Measurements from ENCODE around the gene NDUFB2. TPM values are rescaled to one million over a fixed set of nuclear protein-coding genes. Genes with fewer than 3 reads are reported as not detected.
A peak's percentile ranks its signal among the peaks of the same experiment; 100 is the strongest.

NDUFB2 gene
- polyA plus RNA-seq, 1 donor (not counting 4 experiments of a cell fraction or from before 2014, with no cell fraction given) = 379 TPM

DNA sequence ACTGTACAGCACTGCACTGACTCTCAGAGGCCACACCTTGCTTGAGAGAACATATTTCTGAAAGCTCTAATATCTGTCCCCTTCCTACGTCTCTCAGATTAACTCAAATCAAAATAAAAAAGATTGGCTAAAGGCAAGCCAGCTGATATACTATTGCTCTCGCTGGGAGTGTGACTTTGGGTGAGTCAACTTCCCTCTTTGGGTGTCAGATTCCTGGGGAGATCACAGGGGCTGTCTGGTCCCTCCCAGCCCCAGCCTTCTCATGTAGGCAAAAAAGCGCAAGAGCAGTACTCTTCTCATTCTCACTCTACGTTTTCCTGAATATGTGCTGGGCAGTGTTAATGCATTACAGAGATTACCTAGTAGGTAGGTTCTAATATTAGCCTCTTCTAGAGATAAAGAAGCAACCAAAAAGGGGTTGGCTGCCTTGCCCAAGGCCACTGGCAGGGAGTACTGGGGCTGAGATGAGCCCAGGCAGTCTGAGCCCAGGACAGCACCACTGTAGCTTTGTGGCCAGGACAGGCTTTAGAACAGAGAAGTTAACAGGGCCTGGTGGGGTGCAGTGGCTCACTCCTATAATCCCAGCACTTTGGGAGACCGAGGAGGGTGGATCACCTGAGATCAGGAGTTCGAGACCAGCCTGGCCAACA, 46.8 kb upstream of the NDUFB2 start:
- Histone ChIP-seq H3K9me3 (ENCODE audit: control insufficient read depth, low read depth, low read length) (no peaks in the 10 kb centered on the region), H3K4me3 (ENCODE audit: control insufficient read depth in 2 of 3, extremely low read depth in 1 of 3, insufficient read depth in 2 of 3, low read depth in 1 of 3, low read length in 3 of 3) (no peak overlapping the region), H2AFZ (ENCODE audit: control insufficient read depth, low read length) (peak overlapping the region; percentile 63), H3K79me2 (ENCODE audit: control insufficient read depth, insufficient read depth, low read length) (no peaks in the 10 kb centered on the region), H4K20me1 (ENCODE audit: control insufficient read depth, extremely low read depth, insufficient read depth, low read length) (no peaks in the 10 kb centered on the region), H3K4me2 (ENCODE audit: control insufficient read depth, extremely low read depth, insufficient read depth, low read depth, low read length) (peak overlapping the region; percentile 27), H3K27ac (ENCODE audit: control insufficient read depth, insufficient read depth, low read length) (no peak overlapping the region), H3K9ac (ENCODE audit: control insufficient read depth, extremely low read depth, insufficient read depth, low read length) (no peak overlapping the region), H3K9me1 (ENCODE audit: control insufficient read depth, extremely low read depth, insufficient read depth, low read length) (no peaks in the 10 kb centered on the region), H3K27me3 (ENCODE audit: control insufficient read depth, extremely low read depth, insufficient read depth, low read length) (no peaks in the 10 kb centered on the region), H3K4me1 (ENCODE audit: control insufficient read depth, extremely low read depth, insufficient read depth, low read length) (peaks cover 16% of the 10 kb centered on the region), H3K36me3 (ENCODE audit: control insufficient read depth in 2 of 2, extremely low read depth in 1 of 2, insufficient read depth in 2 of 2, low read length in 2 of 2) (no peaks in the 10 kb centered on the region)
- no peak for TF ChIP-seq EZH2 (IDR thresholded peaks at IDR 0.05; ENCODE audit: low read length)
- TF ChIP-seq, protein P1, sequence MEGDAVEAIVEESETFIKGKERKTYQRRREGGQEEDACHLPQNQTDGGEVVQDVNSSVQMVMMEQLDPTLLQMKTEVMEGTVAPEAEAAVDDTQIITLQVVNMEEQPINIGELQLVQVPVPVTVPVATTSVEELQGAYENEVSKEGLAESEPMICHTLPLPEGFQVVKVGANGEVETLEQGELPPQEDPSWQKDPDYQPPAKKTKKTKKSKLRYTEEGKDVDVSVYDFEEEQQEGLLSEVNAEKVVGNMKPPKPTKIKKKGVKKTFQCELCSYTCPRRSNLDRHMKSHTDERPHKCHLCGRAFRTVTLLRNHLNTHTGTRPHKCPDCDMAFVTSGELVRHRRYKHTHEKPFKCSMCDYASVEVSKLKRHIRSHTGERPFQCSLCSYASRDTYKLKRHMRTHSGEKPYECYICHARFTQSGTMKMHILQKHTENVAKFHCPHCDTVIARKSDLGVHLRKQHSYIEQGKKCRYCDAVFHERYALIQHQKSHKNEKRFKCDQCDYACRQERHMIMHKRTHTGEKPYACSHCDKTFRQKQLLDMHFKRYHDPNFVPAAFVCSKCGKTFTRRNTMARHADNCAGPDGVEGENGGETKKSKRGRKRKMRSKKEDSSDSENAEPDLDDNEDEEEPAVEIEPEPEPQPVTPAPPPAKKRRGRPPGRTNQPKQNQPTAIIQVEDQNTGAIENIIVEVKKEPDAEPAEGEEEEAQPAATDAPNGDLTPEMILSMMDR (optimal IDR thresholded peaks at IDR 0.05 in 1 of 3, IDR thresholded peaks at IDR 0.05 in 1 of 3, conservative IDR thresholded peaks at IDR 0.05 in 1 of 3; ENCODE audit: extremely low read depth in 1 of 3, insufficient read depth in 2 of 3, low read length in 3 of 3) = no peak
- dilution Hi-C loops (cut with MboI; ENCODE audit: extremely low pct_ligation_motif_present, low sequenced_read_pairs) = no loop called here
- DNase-seq (ENCODE audit: low read depth, low spot score) (no peak), FAIRE-seq (no peak)

DNA sequence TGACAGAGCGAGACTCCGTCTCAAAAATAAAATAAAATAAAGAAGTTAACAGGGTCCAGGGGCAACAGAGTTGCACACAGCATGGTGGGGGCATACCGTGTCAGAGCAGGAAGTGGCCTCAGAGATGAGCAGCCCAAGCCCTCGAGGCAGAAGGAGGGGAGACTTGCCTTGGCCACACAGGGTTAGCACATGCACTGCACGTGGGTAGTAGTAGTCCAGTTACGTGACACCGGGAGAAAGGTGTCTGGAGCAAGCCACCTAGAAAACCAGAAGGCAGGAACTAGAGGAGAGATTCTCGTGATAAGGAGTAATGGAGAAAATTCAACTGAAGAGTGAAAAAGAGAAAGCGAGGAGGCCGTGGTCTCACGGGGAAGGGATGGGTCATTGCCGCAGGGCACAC, 46.1 kb upstream of the NDUFB2 start:
- no peaks in the 10 kb centered on the region for H3K36me3 ChIP-seq (ENCODE audit: control insufficient read depth in 2 of 2, extremely low read depth in 1 of 2, insufficient read depth in 2 of 2, low read length in 2 of 2)
- no peak overlapping the region for H3K4me3 ChIP-seq (ENCODE audit: control insufficient read depth in 2 of 3, extremely low read depth in 1 of 3, insufficient read depth in 2 of 3, low read depth in 1 of 3, low read length in 3 of 3)
- FAIRE-seq (no peak), DNase-seq (ENCODE audit: low read depth, low spot score) (no peak)
- no peaks in the 10 kb centered on the region for H3K27me3 ChIP-seq (ENCODE audit: control insufficient read depth, extremely low read depth, insufficient read depth, low read length)
- no peak overlapping the region for H3K4me2 ChIP-seq (ENCODE audit: control insufficient read depth, extremely low read depth, insufficient read depth, low read depth, low read length)
- dilution Hi-C loops (cut with MboI; ENCODE audit: extremely low pct_ligation_motif_present, low sequenced_read_pairs) = no loop called here
- no peaks in the 10 kb centered on the region for H4K20me1 ChIP-seq (ENCODE audit: control insufficient read depth, extremely low read depth, insufficient read depth, low read length)
- no peak overlapping the region for H2AFZ ChIP-seq (ENCODE audit: control insufficient read depth, low read length)
- H3K9me1 ChIP-seq (ENCODE audit: control insufficient read depth, extremely low read depth, insufficient read depth, low read length) = no peaks in the 10 kb centered on the region
- no peaks in the 10 kb centered on the region for H3K9me3 ChIP-seq (ENCODE audit: control insufficient read depth, low read depth, low read length)
- no peak for TF ChIP-seq EZH2 (IDR thresholded peaks at IDR 0.05; ENCODE audit: low read length)
- TF ChIP-seq, protein P1 (optimal IDR thresholded peaks at IDR 0.05 in 1 of 3, IDR thresholded peaks at IDR 0.05 in 1 of 3, conservative IDR thresholded peaks at IDR 0.05 in 1 of 3; ENCODE audit: extremely low read depth in 1 of 3, insufficient read depth in 2 of 3, low read length in 3 of 3) = no peak
- H3K9ac ChIP-seq (ENCODE audit: control insufficient read depth, extremely low read depth, insufficient read depth, low read length) = no peak overlapping the region
- peaks cover 16% of the 10 kb centered on the region for H3K4me1 ChIP-seq (ENCODE audit: control insufficient read depth, extremely low read depth, insufficient read depth, low read length)
- no peaks in the 10 kb centered on the region for H3K79me2 ChIP-seq (ENCODE audit: control insufficient read depth, insufficient read depth, low read length)
- no peak overlapping the region for H3K27ac ChIP-seq (ENCODE audit: control insufficient read depth, insufficient read depth, low read length)

Measured in keratinocyte (primary cell).